ENCODE data around the gene LARGE1.

The LARGE1 gene

GRCh38 chr22:33817512-33818127, 102.7 kb downstream of the LARGE1 start:
- no peak for DNase-seq

GRCh38 chr22:33812360-33812977, 107.8 kb downstream of the LARGE1 start:
- no peak for DNase-seq

DNA sequence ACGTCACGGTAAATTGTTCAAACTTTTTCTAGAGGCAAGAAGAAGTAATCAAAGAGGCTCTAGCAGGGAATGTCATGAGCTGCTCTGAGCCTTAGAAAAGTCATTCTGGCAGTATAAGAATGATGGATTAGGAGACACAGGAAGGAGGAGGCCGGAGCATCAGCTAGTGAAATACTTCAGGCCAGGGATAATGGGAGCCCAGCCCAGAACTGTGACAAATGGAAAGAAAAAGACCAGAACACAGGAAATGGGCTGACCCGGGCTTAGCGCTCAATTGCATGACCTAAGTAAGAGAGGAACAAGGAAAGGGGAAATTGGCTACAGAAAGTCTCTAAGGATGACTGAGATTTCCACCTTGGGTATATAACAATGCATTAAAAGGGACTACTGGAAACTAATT, 108.6 kb downstream of the LARGE1 start:
- no peak for DNase-seq

DNA sequence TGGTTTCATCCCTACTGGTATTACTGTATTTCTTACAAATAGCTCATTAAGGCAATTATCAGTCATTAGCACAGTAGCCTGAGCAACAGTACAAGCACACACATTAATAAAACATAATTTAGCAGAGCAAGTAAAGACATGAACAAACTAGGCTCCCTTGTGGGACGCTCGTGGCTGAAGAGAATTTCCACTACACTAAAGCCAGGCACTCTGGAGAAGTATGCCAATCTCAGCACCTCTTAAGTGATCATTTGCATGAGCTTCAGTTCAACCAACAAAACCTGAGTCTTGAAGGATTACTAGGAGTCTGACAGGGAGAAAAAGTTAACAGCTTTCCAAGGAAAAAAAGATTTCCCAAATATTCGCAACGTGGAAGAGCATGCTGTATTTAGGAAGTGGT, 109.1 kb downstream of the LARGE1 start:
- no peak for DNase-seq

GRCh38 chr22:33807470-33807869, 112.8 kb downstream of the LARGE1 start:
- DNase-seq: no peak

DNA sequence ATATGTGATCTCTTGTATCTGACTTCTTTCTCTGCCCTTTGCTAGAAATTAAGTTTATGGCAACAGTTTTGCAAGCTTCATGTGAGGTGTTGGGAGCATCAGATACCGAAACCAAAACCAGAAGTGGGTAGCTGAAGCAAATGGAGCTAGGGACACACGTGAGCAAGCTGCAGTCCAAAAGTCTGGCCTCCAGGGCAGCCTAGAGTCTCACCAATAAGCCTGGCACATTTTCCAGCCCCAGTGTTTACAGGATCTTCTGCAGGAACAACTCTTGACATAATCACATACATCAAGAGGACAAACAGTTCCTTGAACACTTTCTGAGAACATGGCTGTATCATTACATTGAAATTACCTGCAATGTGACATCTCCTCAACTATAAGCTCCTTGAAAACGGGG, 114.1 kb downstream of the LARGE1 start:
- no peak for DNase-seq

DNA sequence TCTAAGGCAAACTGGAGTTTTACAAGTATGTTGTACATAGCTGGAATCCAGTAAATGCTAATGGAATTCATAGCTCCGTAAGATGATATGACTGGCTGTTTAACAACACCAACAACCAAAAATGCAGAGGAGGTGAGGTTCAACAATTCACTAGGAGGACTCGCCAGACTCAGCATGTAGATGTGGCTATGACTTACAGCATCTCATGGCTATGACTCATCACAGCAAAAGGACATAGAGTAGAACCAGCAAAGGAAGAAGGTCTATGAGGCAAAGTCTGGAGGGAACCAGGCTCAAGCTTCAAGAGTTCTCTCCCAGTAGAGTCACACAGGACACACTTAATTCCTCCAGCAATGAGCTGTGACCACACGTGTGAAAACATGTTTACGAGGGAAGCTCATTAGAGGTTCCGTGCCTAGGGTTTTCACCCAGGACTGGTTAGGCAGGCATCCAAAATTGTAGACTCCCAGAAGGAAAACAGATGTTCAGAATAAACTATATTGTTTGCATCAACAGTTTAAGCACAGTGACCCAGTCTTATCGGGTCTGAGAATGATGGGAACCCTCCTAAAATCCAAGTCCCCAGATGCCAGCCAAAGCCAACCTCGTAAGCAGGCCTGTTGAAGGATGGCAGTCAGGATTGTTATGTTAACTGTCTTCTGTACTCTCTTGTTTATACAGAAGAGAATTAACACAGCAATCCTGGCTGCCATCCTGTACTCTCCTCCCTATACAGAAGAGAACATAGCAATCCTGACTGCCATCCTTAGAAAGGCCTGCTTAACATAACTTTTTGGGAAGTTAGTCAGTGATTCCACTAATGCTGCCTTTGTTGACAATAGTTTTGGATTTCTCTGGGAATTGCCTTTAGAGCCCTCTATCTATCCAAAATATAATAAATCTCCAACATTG, 116.6 kb downstream of the LARGE1 start:
- DNase-seq: no peak

DNA sequence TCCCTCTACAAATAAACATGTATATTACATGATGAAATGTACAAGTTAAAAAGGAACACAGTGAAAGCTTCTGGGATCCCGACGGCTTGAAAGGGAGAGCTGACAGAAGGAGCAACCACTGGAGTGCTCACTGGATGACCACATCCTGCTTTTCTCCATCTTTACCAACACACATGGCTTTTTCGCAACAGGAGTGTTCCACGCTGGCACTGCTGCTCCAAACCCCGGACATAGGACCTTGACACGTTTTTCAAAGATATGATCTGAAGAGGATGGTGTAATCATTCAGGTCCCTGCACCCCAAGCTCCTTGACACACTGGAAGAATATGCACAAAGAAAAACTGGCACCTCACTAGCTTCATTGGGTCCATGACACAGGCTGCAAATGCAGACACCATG, 121.9 kb downstream of the LARGE1 start:
- DNase-seq: no peak

- no peak for DNase-seq
Measured at GRCh38 chr22:33796494-33796893, 123.8 kb downstream of the LARGE1 start.

- no peak for DNase-seq
Measured at GRCh38 chr22:33793475-33793874, 126.8 kb downstream of the LARGE1 start.

GRCh38 chr22:33792832-33793231, 127.4 kb downstream of the LARGE1 start:
- DNase-seq: no peak

GRCh38 chr22:33789690-33790253, 130.5 kb downstream of the LARGE1 start:
- no peak for DNase-seq

DNA sequence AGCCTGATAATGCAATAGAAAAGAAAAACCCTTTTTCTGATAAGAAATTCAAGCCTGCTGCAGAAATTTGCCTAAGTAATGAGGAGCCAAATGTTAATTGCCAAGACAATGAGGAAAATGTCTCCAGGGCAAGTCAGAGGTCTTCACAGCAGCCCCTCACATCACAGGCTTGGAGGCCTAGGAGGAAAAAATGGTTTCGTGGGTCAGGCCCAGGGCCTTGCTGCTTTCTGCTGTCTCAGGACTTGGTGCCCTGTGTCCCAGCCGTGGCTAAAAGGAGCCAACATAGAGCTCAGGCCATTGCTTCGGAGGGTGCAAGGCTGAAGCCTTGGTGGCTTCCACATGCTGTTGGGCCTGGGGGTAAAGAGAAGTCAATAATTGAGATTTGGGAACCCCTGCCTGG, 131.3 kb downstream of the LARGE1 start:
- DNase-seq: no peak

- DNase-seq: no peak
Measured at GRCh38 chr22:33787645-33788456, 132.4 kb downstream of the LARGE1 start.

DNA sequence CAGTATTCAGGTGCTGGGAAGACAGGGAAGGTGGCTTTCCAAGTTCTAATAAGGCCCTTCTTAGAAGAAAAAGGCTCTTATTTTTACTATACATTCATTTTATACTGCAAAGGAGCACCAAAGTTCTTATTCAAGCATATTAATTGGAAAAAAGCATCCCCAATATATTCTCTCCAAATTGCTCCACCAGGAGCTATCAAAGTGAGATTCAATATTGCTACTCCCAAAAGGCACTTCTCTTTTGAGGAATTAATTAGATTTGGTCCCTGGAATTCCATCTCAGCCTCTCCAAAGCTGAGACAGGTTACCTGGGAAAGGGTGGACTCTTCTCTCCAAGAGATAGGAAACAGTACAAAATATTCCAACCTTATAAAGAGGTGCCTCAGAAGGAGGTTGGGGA, 134.1 kb downstream of the LARGE1 start:
- DNase-seq: no peak

DNA sequence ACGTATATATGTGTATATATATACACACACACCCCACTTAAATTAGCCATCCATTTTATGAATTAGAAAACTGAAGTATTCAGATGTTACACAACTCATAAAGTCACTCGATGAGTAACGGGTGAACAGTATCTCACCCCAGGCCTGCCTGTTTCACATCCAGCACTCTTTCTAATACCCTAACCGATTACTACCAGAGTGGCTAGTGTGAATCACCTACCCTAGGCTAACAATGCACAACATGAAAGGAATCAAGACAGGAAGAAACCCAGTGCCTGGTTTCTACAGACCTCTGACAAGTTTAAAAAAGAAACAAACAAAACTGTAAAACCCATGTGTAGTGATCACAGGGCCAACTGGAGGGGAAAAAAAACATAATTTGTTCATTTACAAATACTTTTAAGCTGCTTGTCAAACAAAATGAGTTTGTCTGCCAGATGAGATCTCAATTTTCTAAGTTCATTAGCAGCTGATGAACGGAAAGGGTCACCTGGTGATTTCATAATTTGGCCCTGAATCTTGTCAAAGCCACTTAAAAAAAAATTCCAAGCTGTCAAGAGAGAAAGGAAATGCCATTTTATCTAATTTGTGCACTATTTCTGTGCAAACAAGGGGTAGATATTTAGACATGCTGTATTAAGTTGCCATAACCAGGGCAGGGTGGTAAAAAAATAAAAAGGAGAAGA, 134.8 kb downstream of the LARGE1 start:
- DNase-seq: no peak

DNA sequence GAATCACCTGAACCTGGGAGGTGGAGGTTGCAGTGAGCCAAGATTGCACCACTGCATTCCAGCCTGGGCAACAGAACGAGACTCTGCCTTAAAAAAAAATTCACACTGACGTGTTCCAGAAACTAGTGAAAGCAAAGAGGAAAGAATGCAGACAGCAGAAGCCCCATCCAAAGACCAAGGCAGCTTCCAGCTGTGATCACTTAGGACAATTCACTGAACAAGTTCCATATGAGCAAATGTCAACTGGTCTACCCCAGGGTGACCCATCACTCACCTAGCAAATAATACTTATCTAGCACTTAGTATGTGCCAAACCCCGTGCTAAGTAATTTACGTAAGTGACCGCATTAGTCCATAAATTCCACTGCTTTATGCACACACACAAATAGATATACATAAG, 138.9 kb downstream of the LARGE1 start:
- DNase-seq: no peak

DNA sequence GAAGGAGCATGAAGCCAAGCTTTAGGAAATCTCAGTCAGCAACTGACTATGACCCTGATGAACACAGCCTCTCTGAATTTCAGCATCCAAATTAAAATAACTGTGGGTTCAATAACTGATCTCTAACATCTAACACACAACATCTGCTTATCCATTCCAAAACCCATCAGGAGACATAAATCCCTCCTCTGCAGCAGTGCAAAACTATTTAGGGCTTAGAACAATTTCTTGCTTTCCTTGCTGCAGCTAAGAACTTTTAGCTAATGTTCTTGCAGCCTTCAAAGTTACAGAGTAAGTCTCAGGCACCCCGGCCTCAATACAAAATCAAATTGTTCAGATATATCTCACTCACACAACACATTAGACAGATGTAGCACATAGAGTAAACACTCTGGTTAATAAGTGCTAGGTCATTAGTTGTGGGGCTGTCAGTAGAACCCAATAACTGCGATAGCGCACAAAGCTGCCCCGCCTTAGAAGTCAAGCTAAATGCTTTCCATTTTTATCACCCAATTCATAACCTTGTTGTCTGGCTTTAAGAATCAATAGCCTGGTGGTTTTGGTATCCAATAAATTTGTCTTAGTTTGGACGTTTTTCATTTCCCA, 139.6 kb downstream of the LARGE1 start:
- no peak for DNase-seq

DNA sequence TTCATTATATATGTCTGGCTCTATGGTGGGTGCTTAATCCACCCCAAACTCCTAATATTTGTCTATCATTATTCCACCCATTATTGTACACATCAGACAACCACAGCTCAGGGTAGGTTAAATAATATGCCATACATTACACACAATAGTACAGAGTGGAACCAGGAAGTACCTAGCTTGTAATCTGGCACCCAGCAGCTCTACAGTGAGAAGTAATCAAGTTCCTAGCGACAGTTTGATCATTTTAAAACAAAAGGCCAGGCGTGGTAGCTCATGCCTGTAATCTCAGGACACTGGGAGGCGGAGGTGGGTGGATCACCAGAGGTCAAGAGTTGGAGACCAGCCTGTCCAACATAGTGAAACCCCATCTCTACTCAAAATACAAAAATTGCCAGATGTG, 141.0 kb downstream of the LARGE1 start:
- no peak for DNase-seq

DNA sequence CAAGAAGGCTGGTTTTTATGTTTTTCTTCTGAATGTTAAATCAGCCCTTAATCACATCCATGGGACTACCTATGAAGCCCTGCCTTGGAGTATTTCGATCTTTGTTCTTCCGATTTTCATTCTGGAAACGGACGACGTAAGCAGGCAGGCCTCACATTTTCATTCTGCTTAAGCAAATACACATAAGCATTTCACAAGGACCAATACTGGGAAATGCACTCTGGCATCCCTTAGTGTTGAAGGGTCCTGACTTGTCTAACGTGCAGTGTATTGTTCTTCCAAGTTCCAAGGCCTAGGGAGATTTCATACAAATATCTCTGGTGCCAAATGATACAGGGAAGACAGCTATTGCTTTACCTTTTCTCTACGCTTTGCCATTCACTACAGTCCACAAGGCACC, 143.8 kb downstream of the LARGE1 start:
- DNase-seq: no peak

- DNase-seq: no peak
Measured at GRCh38 chr22:33774781-33775180, 145.5 kb downstream of the LARGE1 start.

GRCh38 chr22:33772745-33773144, 147.5 kb downstream of the LARGE1 start:
- no peak for DNase-seq
